HG03432 (cell line): Measurements from ENCODE around the gene GFM1.

Source experiments
- ATAC-seq: cut with Tn5 transposase; IDR thresholded peaks from one replicate; pipeline ENCODE4 v1.9.1; 2021; ENCODE audit warnings: mild to moderate bottlenecking, moderate library complexity; ENCODE audit not compliant: unreplicated experiment

GFM1 gene

DNA sequence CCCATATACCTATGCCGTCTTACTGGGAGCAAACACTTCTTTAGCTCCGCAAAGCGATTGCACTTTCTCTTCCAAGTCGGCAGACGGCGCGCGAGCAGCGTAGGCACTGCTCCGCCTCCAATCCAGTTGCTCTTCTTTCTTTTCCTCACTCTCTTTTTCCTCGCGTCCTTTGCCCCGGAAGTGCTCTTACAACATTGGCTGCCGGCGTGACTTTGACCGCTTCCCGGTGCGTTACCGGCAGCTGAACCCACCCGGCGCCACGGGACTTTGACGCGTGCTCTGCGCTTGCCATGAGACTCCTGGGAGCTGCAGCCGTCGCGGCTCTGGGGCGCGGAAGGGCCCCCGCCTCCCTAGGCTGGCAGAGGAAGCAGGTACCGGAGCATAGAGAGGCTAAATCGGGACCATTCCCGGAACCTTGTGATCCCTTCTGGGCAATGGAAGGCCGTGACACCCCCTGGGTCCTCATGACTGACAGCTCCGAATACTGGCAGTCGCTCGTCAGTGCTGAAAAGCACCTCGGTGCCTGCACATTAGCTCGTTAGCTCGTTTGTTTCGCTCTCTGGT is at the start of gene GFM1:
GFM1 (plus strand) TSS at position 183 of the 564 bp plus-strand sequence; CDS start at position 291, 108 bp downstream.
- peak; percentile 98 for ATAC-seq

- no peak for ATAC-seq
Measured at GRCh38 chr3:158600787-158601186, 43.5 kb upstream of the GFM1 start.

DNA sequence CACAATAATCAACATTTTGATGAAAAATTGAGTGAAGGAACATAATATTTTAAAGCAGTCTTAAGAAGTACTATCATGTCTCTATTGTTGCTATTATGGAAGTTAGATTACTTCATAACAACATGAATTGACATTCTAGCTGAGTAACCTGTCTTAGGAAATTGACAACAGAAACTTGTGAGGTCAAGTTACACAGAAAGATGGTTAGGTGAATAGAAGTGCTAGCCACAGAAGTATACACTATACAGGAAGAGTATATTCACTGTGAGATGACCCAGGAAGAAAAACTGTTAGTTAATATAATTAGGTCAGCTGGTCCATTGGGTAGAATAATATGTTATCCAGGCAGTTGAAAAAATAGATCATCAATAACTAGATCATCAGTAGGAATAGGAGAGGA is 42.1 kb upstream of the GFM1 start:
- no peak for ATAC-seq

DNA sequence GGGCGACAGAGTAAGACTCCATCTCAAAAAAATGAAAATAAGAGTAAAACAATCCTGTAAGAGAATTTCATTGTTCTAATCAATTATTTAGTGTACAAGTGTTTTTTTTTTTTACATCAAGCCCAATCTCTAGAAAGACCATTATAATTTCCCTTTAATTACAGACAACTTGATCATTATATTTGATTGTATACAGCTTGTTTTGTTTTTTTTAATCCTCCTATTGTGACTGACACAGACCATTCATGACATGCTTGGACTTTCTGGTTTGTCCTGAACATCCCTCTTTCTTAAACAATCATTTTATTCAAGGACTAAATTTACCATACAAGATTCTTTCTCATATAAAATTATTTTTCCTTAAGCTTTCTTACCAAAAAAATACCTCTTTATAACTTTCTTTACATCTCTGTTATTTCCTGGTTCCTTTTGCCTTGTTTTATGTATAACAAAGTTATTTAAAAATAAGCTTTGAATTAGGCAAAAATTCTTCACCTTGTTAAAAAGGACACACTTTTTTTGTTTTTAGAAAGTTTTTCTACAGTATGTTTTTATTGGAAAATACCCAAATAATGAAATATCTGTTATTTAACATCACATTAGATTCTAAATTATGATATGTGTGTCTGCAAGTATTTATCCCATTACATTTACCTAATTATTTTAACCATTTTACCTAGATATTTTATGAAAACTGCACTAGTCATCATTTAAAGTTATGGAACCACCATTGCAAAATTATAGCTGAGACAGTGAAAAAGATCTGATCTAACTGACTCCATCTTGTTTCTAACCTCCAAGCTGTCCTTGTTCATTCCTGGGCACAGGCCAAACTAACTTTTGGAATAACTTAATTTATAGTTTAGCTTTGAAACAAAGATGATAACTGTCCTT is 26.1 kb upstream of the GFM1 start:
- ATAC-seq, result no peak

DNA sequence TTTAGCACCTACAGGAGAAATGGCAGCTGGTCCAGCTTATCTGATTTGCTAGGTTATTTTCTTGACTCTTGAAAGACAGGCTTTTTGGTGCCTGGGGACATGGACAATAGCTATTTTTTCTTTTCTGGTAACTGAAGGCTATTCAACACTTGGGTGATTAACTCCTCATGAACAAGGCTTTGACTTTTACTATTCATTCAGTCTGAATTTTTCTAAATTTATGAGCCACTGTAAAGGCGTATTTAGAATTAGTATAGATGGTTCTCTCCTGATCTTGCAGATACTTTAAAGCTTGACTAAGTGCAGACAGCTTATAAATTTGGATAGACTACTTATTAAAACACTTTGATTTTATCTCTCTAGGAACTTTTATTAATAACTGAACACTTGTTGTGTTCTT is 18.4 kb upstream of the GFM1 start:
- no peak for ATAC-seq

DNA sequence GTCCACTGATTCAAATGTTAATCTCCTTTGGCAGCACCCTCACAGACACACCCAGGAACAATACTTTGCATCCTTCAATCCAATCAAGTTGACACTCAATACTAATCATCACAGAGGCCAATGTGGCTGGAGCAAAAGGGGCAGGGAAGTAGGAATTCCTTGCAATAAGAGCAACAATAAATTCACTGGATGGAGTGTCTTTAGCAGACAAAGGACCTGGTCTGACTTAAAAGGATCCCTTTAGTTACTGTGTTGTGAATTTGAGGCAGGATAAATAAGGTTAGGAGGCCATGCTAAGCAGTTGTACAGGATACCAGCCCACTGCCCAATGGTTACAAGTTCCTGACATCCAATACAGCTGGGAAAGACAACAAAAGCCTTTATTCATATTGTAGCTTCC is 12.3 kb upstream of the GFM1 start:
- no peak for ATAC-seq

DNA sequence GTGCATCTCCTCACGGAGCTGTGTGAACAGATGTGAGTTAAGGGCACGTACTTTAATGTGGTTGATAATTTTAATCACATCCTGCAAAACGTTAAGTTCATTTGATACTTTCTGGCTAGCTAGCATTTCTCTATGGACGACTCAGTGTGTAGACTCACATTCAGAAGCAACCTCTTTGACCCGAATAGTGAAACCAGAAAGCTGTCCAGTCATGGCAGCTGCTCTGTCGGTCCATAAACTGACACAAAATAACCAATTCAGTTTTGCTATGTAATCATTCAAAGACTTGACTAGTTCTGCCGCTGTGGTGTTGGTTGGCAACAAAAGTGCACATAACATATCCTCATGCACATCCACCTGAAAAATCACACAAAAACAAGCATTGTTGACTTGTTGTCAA is 3.7 kb upstream of the GFM1 start:
- no peak for ATAC-seq

DNA sequence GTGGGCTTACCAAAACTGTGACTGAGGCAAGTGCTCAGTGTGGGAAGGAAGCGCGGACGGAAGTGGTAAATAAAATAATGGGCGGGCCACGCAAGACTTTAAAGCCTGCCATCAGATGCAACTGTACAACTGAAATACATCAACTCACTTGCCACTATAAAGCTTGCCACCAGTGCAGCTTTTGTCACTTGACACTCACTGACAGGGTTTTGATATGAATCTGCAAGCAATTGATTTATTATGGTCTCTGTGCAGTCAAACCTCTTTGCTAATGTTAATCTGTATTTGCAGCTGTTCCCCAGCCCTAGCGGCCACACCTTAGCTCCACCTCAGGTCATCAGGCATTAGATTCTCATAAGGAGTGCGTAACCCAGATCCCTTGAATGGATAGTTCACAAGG is 2.3 kb upstream of the GFM1 start:
- ATAC-seq, result no peak

DNA sequence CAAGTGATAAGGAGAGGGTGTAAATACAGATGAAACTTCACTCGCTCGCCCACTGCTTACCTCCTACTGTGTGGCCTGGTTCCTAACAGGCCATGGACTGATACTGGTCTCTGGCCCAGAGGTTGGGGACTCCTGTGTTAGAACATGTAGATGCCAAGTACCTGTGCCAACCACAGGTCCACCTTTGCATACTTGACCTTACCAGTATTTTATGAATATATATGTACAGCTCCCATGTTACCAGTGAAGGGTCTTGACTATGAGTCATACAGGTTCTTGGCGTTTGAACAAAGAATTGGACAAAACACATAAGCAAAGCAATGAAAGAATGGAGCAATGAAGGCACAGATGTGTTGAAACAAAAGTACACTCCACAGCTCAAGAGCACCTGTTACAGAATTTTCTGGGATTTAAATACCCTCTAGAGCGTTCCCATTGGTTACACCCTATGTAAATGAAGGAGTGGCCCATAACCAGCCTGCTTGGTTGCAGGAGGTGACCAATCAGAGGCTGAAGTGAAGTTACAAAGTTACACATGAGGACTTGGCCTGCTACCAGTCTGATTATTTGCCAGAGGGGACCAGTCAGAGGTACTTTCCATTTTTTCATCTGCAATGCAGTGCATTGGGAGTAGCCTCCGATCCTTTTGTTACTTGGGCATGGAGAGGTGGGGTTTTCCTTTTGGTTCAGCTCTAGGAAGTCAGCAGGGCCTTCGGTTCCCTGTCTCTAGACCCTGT is 1.7 kb upstream of the GFM1 start:
- no peak for ATAC-seq

- no peak for ATAC-seq
Measured at GRCh38 chr3:158649791-158650190, 5.5 kb downstream of the GFM1 start.

- no peak for ATAC-seq
Measured at GRCh38 chr3:158651192-158651591, 6.9 kb downstream of the GFM1 start.

DNA sequence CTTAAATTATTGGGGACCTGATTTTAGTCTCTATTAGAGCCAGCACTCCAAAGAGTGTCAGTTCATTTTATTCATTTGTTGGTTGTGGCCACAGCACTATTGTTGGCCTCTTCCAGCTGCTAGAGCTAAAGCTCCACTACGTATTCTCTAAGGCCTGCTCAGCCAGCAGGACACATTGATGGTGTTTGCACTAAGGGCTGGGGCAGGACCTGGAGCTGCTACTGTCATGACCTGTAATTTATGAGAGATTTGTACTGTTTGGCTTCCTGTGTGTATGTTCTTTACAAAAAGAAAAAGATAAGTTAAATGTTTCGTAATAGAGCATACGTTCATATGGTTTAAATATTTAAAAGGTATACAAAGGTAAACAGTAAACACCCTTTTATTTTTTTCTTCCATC is 8.1 kb downstream of the GFM1 start:
- no peak for ATAC-seq

GRCh38 chr3:158658889-158659288 is 14.6 kb downstream of the GFM1 start:
- no peak for ATAC-seq

- peak; percentile 90 for ATAC-seq
Measured at GRCh38 chr3:158659454-158660237, 15.3 kb downstream of the GFM1 start.

DNA sequence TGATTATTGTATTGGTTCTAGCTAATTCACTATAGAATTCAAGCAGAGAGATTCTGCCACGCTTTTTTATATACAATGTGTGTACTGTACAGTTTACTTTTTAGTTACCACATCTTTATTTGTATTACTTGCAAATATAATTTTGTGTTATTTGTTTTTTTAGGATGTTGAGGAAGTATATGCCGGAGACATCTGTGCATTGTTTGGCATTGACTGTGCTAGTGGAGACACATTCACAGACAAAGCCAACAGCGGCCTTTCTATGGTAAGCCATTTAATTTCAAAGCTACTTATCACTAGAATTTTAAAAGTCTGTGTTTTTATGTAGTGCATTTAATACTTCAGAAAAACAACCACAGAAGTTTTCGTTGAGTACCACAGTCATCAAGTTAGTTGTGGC is 16.4 kb downstream of the GFM1 start:
- ATAC-seq, result no peak

GRCh38 chr3:158663246-158663645 is 18.9 kb downstream of the GFM1 start:
- no peak for ATAC-seq

- ATAC-seq, result no peak
Measured at GRCh38 chr3:158663832-158664231, 19.5 kb downstream of the GFM1 start.

DNA sequence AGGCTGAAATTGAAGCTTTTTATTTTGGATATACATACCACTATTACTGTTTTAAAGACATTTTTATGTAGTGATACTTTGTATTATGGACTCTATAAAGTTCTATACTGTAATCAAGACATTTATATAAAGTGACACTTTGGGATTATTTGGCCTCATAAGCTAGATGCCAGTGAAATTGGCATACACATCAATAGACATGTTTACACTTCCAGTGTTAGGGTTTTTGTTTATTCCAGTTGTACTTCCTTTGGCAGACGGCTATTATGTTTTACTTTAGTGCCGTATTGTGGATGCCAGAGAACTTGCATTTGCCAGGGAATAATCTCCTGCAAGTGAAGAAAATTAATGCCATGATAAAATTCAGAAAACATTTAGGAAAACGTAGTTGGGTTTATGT is 22.1 kb downstream of the GFM1 start:
- ATAC-seq, result no peak

GRCh38 chr3:158668506-158668905 is 24.2 kb downstream of the GFM1 start:
- ATAC-seq, result no peak

DNA sequence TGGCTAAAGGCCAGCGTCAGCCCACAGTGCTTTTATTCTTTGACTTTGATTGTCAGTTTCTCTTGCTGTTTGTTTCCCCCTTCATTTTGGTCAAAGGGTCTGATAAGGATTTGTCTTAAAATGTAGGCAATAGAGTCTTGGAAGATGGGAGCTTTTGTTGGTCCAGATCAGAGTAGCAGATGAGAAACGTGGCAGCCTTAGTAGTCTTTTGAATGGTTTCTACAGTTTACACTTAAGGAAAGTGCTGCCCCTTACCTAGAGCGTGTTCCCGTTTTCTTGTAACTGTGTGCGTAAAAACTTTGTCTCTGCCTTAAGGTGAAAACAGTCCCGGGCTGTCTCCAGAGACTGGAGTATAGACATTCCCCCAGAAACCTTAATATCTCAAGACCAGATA is 27.5 kb downstream of the GFM1 start:
- no peak for ATAC-seq
